HUES64 (cell line): ENCODE data around the gene IGSF8.
A peak's percentile ranks its signal among the peaks of the same experiment; 100 is the strongest.

Experiments
- H3K27ac ChIP-seq: 2 replicates; pipeline ENCODE4 v1.7.0; 2013; ENCODE audit warnings: low read depth, low read length, inconsistent platforms
- H3K27me3 ChIP-seq: 2 replicates; pipeline ENCODE4 v1.6.1; 2013; ENCODE audit warnings: mild to moderate bottlenecking, low read length; ENCODE audit not compliant: insufficient read depth
- H3K36me3 ChIP-seq: 2 replicates; pipeline ENCODE4 v1.6.1; 2013; ENCODE audit warnings: mild to moderate bottlenecking, low read length; ENCODE audit not compliant: insufficient read depth
- H3K4me1 ChIP-seq: 2 replicates; pipeline ENCODE4 v1.6.1; 2013; ENCODE audit warnings: mild to moderate bottlenecking, low read length, moderate library complexity; ENCODE audit not compliant: insufficient read depth
- H3K4me3 ChIP-seq: 2 replicates; pipeline ENCODE4 v1.5.1; 2013; ENCODE audit warnings: mild to moderate bottlenecking, low read length, moderate library complexity
- H3K9ac ChIP-seq: 2 replicates; pipeline ENCODE4 v1.6.1; 2013; ENCODE audit warnings: mild to moderate bottlenecking, low read depth, low read length
- H3K9me3 ChIP-seq: 2 replicates; pipeline ENCODE4 v1.6.1; 2013; ENCODE audit warnings: low read depth, low read length; ENCODE audit not compliant: insufficient read depth
- WGBS: fragments of 150-250, 120-280 bp; methylation state at CpG from one replicate; pipeline ENCODE4 v1.1.7; 2013; ENCODE audit warnings: missing lambda C conversion rate; 5-methylcytosine and 5-hydroxymethylcytosine counted together

The IGSF8 gene

DNA sequence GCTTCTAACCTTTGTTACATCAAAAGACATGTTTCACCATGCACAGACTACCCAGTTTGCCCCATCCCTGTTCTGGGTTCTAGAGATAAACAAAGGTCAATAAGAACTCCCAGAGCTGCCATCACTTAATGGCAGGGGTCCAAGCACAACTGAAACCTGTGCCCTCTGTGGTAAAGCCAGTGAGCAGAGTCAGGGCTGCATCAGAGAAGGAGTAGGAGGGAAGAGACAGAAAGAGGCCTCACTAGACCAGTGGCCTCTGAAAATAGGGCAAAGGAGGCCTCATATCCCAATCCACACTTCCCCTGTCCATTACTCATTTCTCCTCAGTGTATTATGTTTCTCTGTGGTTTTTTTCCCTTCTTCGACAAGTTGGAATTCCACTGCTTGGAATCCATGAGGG is 27.3 kb upstream of the IGSF8 start:
- H3K9me3 ChIP-seq: no peaks in the 10 kb centered on the region
- H3K36me3 ChIP-seq: peaks cover 83% of the 10 kb centered on the region
- H3K27ac ChIP-seq: no peak overlapping the region
- H3K27me3 ChIP-seq: no peaks in the 10 kb centered on the region
- no peak overlapping the region for H3K9ac ChIP-seq
- WGBS: 96% methylated on average over 1 of the region's 1 CpG
- no peak overlapping the region for H3K4me3 ChIP-seq
- peaks cover 6% of the 10 kb centered on the region; the same call in 1 of the 2 replicates for H3K4me1 ChIP-seq

DNA sequence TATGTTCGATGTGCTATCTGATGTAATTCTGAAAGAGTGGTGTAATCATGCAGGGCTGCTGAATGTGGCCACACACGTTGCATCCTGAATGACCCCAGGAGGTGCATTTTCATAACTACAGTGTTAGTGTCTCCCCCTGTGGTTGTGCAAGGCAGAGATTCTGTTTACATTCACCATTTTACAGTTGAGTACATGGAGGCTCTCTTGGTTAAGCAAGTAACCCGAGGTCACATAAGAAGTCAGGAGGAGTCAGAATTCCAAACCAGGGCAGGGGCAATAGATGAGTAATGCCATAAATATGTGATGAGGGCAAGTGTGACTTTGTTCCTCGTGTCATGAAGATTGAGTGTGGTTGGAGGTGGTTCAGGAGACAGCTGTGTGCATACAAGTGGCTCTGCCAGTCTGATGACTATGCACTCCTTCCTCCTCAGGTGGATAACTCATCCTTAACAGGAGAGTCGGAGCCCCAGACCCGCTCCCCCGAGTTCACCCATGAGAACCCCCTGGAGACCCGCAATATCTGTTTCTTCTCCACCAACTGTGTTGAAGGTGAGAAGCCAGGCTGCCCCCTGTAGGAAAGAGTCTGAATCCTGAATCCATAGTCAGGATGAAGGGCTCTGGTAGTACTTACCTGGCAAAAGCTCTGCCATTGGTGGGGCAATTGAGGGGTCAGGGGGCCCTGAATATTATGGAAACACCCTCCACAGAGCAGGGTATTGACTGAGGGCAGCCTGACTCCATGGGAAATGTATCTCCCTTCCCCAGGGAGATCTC is 26.5 kb upstream of the IGSF8 start:
- H3K27ac ChIP-seq: no peak overlapping the region
- peaks cover 75% of the 10 kb centered on the region for H3K36me3 ChIP-seq
- no peak overlapping the region for H3K9ac ChIP-seq
- peaks cover 6% of the 10 kb centered on the region; the same call in 1 of the 2 replicates for H3K4me1 ChIP-seq
- H3K27me3 ChIP-seq: no peaks in the 10 kb centered on the region
- WGBS: 80% methylated on average over 8 of the region's 8 CpGs
- H3K4me3 ChIP-seq: no peak overlapping the region
- no peaks in the 10 kb centered on the region for H3K9me3 ChIP-seq

DNA sequence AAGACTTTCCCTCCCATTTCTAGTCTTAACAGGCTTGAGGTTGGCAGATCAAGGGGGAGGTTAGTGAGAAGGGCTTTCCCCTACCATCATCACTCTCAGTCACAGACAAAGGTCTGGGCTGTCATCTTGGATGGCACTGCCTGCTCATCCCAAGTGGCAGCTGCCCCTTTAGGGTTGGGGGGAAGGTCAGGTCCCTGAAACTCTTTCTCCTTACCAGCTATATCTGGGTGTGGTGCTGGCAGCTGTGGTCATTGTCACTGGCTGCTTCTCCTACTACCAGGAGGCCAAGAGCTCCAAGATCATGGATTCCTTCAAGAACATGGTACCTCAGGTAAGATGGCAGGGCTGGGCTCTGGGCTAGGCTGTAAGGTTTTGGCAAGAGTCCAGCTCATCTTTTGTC is 25.3 kb upstream of the IGSF8 start:
- Histone ChIP-seq H3K36me3 (peaks cover 63% of the 10 kb centered on the region), H3K9ac (no peak overlapping the region), H3K4me1 (peaks cover 6% of the 10 kb centered on the region; the same call in 1 of the 2 replicates), H3K27ac (no peak overlapping the region), H3K9me3 (no peaks in the 10 kb centered on the region), H3K4me3 (no peak overlapping the region), H3K27me3 (no peaks in the 10 kb centered on the region)

- Histone ChIP-seq H3K9ac (no peak overlapping the region), H3K36me3 (peaks cover 58% of the 10 kb centered on the region), H3K27ac (no peak overlapping the region), H3K9me3 (no peaks in the 10 kb centered on the region), H3K4me1 (peaks cover 10% of the 10 kb centered on the region), H3K27me3 (no peaks in the 10 kb centered on the region), H3K4me3 (no peak overlapping the region)
- 90% methylated on average over 15 of the region's 16 CpGs for WGBS
Measured at GRCh38 chr1:160122978-160123495, 24.6 kb upstream of the IGSF8 start.

DNA sequence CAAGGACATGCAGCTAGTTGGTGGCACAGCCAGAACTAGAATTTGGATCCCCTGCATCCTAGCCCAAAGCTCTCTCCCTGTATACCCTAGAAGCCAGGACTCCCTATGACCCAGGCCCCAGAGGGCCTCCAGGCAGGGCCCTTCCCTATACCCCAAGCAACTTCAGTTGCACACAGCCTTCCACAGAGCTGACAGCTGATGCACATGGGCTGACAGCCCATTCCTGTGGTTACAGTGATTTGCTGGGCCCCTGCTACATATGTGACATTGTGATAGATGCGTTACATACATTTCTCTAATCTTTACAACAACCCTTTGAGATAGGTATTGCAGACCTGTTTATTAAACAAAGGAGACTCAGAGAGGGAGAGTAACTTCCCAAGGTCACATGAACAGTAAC is 23.0 kb upstream of the IGSF8 start:
- no peak overlapping the region for H3K9ac ChIP-seq
- peaks cover 25% of the 10 kb centered on the region for H3K4me1 ChIP-seq
- no CpG with 5 or more reads among the region's 1 CpG for WGBS
- H3K27me3 ChIP-seq: no peaks in the 10 kb centered on the region
- no peak overlapping the region for H3K27ac ChIP-seq
- no peak overlapping the region for H3K4me3 ChIP-seq
- H3K36me3 ChIP-seq: peaks cover 44% of the 10 kb centered on the region
- H3K9me3 ChIP-seq: no peaks in the 10 kb centered on the region

DNA sequence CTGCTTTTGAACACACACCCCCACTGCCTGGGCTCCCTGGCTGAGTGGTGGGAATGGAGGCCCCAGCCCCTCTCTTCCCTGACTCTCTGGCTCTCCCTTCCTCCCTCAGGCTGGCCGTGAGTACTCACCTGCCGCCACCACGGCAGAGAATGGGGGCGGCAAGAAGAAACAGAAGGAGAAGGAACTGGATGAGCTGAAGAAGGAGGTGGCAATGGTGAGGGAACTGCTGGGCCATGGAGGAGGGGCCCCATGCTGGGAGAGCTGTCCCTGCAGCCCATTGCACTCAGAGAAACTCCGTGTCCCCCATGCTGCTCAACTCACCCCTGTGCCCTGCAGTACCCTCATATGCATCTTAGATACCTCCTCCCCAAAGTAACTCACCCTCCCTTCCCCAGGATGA is 22.4 kb upstream of the IGSF8 start:
- no peak overlapping the region for H3K9ac ChIP-seq
- H3K4me3 ChIP-seq: no peak overlapping the region
- peaks cover 25% of the 10 kb centered on the region for H3K4me1 ChIP-seq
- H3K27ac ChIP-seq: no peak overlapping the region
- H3K9me3 ChIP-seq: no peaks in the 10 kb centered on the region
- no peaks in the 10 kb centered on the region for H3K27me3 ChIP-seq
- peaks cover 38% of the 10 kb centered on the region for H3K36me3 ChIP-seq
- WGBS: 90% methylated on average over 5 of the region's 5 CpGs

GRCh38 chr1:160118928-160119327 is 20.5 kb upstream of the IGSF8 start:
- Histone ChIP-seq H3K9ac (no peak overlapping the region), H3K27ac (no peak overlapping the region), H3K4me3 (no peak overlapping the region), H3K27me3 (no peaks in the 10 kb centered on the region), H3K4me1 (peaks cover 35% of the 10 kb centered on the region), H3K36me3 (peaks cover 20% of the 10 kb centered on the region; the same call in 1 of the 2 replicates), H3K9me3 (no peaks in the 10 kb centered on the region)
- WGBS: 93% methylated on average over 3 of the region's 3 CpGs

GRCh38 chr1:160117709-160118183 is 19.3 kb upstream of the IGSF8 start:
- Histone ChIP-seq H3K4me3 (peak overlapping the region; percentile 55; the same call in 1 of the 2 replicates), H3K9me3 (no peaks in the 10 kb centered on the region), H3K36me3 (peaks cover 16% of the 10 kb centered on the region; the same call in 1 of the 2 replicates), H3K4me1 (peaks cover 39% of the 10 kb centered on the region), H3K9ac (0 out of 2 replicates have a peak overlapping the region, but pooled peaks have one; percentile 25), H3K27me3 (no peaks in the 10 kb centered on the region), H3K27ac (peak overlapping the region; percentile 16; the same call in 1 of the 2 replicates)
- 26% methylated on average over 6 of the region's 8 CpGs for WGBS

DNA sequence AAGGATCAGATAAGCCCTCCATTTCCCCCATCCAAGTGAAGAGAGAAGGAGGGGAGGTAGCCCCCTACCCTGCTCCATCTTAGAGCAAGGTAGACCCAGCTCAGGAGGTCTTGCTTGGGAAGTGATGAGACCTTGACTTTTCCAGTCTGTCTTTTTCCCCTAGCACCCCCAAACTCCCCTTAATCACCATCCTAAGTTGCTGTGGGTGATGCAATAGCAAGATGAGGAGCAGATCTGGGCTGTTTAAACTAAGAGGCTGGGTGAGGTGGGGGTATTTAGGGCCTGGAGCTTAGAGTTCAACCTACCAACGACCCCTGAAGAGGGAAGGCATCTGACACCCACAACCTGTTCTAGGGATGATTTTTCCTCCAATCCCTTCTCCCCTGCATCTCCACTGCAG is 18.9 kb upstream of the IGSF8 start:
- Histone ChIP-seq H3K9ac (0 out of 2 replicates have a peak overlapping the region, but pooled peaks have one; percentile 25), H3K4me1 (peaks cover 39% of the 10 kb centered on the region)
- WGBS: 57% methylated on average over 1 of the region's 1 CpG

DNA sequence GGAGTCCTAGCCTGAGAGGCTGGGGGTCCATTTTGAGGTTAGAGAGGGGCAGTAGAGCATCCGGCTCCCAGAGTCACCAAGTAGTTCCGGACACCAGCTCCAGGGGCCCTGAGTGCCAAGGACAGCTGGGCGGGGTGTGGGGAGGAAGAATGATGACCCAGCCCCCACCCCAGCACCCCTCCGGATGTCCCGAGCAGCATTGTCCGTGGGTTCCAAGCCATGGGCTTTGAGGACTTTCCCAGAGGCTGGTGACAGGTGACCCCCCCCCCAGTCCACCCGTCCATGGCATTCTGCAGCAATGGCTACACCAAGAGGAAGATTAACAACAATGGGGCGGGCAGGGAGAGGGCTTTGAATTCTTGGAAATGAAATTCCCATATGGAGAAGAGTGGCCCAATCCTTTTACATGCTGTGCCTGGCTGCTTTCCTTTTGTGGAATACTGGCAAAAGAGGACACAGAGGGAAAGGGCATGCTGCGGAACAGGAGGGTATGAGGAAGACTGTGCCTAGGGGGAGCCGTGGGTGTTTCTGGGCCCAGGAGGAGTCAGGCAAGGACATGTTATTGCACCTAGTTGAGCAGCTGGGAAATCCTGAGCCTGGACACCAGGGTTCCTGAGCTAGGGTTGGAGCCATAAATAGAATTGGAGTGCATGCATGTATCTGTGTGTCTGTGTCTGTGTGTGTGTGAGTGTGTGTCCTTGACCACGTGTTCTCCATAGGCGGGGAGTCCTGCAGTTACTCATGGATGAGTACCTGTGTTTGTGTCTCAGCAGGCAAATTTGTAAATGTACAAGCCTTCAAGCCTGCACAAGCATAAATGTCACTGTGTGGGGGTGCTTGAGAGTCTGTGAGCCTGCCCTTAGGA is 18.1 kb upstream of the IGSF8 start:
- Histone ChIP-seq H3K4me1 (peaks cover 39% of the 10 kb centered on the region), H3K27ac (no peak overlapping the region), H3K36me3 (peaks cover 8% of the 10 kb centered on the region; the same call in 1 of the 2 replicates), H3K27me3 (no peaks in the 10 kb centered on the region), H3K4me3 (peak overlapping the region; percentile 55), H3K9ac (0 out of 2 replicates have a peak overlapping the region, but pooled peaks have one; percentile 5), H3K9me3 (no peaks in the 10 kb centered on the region)
- WGBS: 64% methylated on average over 12 of the region's 12 CpGs

More for the DNA sequence above, 18.9 kb upstream of the IGSF8 start:
- peak overlapping the region; percentile 55; the same call in 1 of the 2 replicates for H3K4me3 ChIP-seq
- no peaks in the 10 kb centered on the region for H3K27me3 ChIP-seq
- H3K36me3 ChIP-seq: peaks cover 13% of the 10 kb centered on the region; the same call in 1 of the 2 replicates
- no peaks in the 10 kb centered on the region for H3K9me3 ChIP-seq
- H3K27ac ChIP-seq: no peak overlapping the region
